G401 (cell line): ENCODE data around the gene C17orf67. TPM values are rescaled to one million over a fixed set of nuclear protein-coding genes. Genes with fewer than 3 reads are reported as not detected.
A peak's percentile ranks its signal among the peaks of the same experiment; 100 is the strongest.

Experiments
- DNase-seq: peaks from one replicate; pipeline ENCODE4 v3.0.0-alpha.2; 2015; ENCODE audit warnings: low spot score
- in situ Hi-C: cut with HindIII; loops from 2 replicates; pipeline ENCODE4 v1.10.0; 2016; ENCODE audit warnings: low sequenced_read_pairs, mixed read lengths
- total RNA-seq: library from RNA; depleted of rRNA; stranded (reverse); fragments of >200 nt; shearing (Covaris generic); gene quantifications from 2 replicates; pipeline ENCODE4 v1.2.3, GENCODE V29; 2014; rRNA removed

Gene C17orf67
- total RNA-seq, result 0.51 and 1.7 TPM in 2 replicates

- in situ Hi-C loops, result no loop called here
- DNase-seq, result peak; percentile 99
These were observed at the start of gene C17orf67, which contains the start of gene DGKE for GRCh38 chr17:56833809-56834379. Gene C17orf67 (minus strand): TSS chr17:56833920. CDS start chr17:56815810, 18,110 bp downstream. Gene DGKE (plus strand): TSS chr17:56834151. CDS start chr17:56834796, 645 bp downstream.

GRCh38 chr17:56881685-56882295 is 48.1 kb upstream of the C17orf67 start:
- no peak for DNase-seq
- in situ Hi-C loops, result no loop called here

- no peak for DNase-seq
- in situ Hi-C loops, result no loop called here
These were observed 46.9 kb upstream of the C17orf67 start for GRCh38 chr17:56880571-56880970.

- in situ Hi-C loops, result no loop called here
- no peak for DNase-seq
These were observed 46.4 kb upstream of the C17orf67 start for GRCh38 chr17:56880133-56880532.

GRCh38 chr17:56879280-56879679 is 45.6 kb upstream of the C17orf67 start:
- in situ Hi-C loops, result no loop called here

GRCh38 chr17:56876766-56877179 is 43.1 kb upstream of the C17orf67 start:
- in situ Hi-C loops, result no loop called here
- no peak for DNase-seq

More at GRCh38 chr17:56879280-56879679, 45.6 kb upstream of the C17orf67 start:
- DNase-seq, result no peak

- DNase-seq, result no peak
- in situ Hi-C loops, result no loop called here
These were observed 36.4 kb upstream of the C17orf67 start for GRCh38 chr17:56870081-56870651.

- in situ Hi-C loops, result no loop called here
- no peak for DNase-seq
These were observed 35.0 kb upstream of the C17orf67 start for GRCh38 chr17:56868716-56869115.

- in situ Hi-C loops, result no loop called here
- DNase-seq, result no peak
These were observed 34.2 kb upstream of the C17orf67 start for GRCh38 chr17:56867948-56868376.

GRCh38 chr17:56866496-56866895 is 32.8 kb upstream of the C17orf67 start:
- DNase-seq, result no peak
- in situ Hi-C loops, result no loop called here

- DNase-seq, result no peak
- in situ Hi-C loops, result no loop called here
These were observed 32.4 kb upstream of the C17orf67 start for GRCh38 chr17:56866076-56866475.

GRCh38 chr17:56863974-56864373 is 30.3 kb upstream of the C17orf67 start:
- in situ Hi-C loops, result no loop called here
- no peak for DNase-seq

GRCh38 chr17:56861899-56862298 is 28.2 kb upstream of the C17orf67 start:
- in situ Hi-C loops, result no loop called here
- DNase-seq, result no peak

GRCh38 chr17:56851008-56851407 is 17.3 kb upstream of the C17orf67 start:
- in situ Hi-C loops, result no loop called here
- no peak for DNase-seq

GRCh38 chr17:56850591-56850990 is 16.9 kb upstream of the C17orf67 start:
- no peak for DNase-seq
- in situ Hi-C loops, result no loop called here

- no peak for DNase-seq
- in situ Hi-C loops, result no loop called here
These were observed 15.4 kb upstream of the C17orf67 start for GRCh38 chr17:56849131-56849530.

- in situ Hi-C loops, result no loop called here
- no peak for DNase-seq
These were observed 13.4 kb upstream of the C17orf67 start for GRCh38 chr17:56847106-56847505.

GRCh38 chr17:56845934-56846333 is 12.2 kb upstream of the C17orf67 start:
- no peak for DNase-seq
- in situ Hi-C loops, result no loop called here

GRCh38 chr17:56842577-56842976 is 8.9 kb upstream of the C17orf67 start:
- no peak for DNase-seq
- in situ Hi-C loops, result no loop called here

GRCh38 chr17:56838687-56839086 is 5.0 kb upstream of the C17orf67 start:
- DNase-seq, result no peak
- in situ Hi-C loops, result no loop called here

- DNase-seq, result no peak
- in situ Hi-C loops, result no loop called here
These were observed 1.5 kb upstream of the C17orf67 start for GRCh38 chr17:56835264-56835585.
